HTR-8/SVneo (cell line): ENCODE measurements around the gene SLC2A3.
A peak's percentile ranks its signal among the peaks of the same experiment; 100 is the strongest.
"Not testable (repeated sequence)": the region's sequence is repeated elsewhere in the genome, so short reads cannot be mapped to it uniquely, and the experiment has no call there.

Experiments used
- DNase-seq: peaks from one replicate; pipeline ENCODE4 v3.0.0; 2011; ENCODE audit warnings: low spot score, mixed read lengths; ENCODE audit not compliant: insufficient read length
- FAIRE-seq: peaks from 2 replicates; lab custom pipeline; 2011; peaks lifted over from hg19 to GRCh38; lab: Jason Lieb, UNC

The SLC2A3 gene

GRCh38 chr12:7918268-7918590 is 17.8 kb downstream of the SLC2A3 start:
- FAIRE-seq, DNase-seq: not testable (repeated sequence)

- DNase-seq = no peak
- FAIRE-seq = peak; percentile 89
These were observed 18.4 kb downstream of the SLC2A3 start for GRCh38 chr12:7917392-7918267.

GRCh38 chr12:7916936-7917335 is 19.1 kb downstream of the SLC2A3 start:
- FAIRE-seq (peak; percentile 95), DNase-seq (no peak)

GRCh38 chr12:7915661-7916403 is 20.2 kb downstream of the SLC2A3 start:
- peak; percentile 92 for FAIRE-seq
- DNase-seq = no peak

- DNase-seq, FAIRE-seq: not testable (repeated sequence)
These were observed 25.9 kb downstream of the SLC2A3 start for GRCh38 chr12:7910106-7910505.

GRCh38 chr12:7907009-7907408 is 29.0 kb downstream of the SLC2A3 start:
- no peak for FAIRE-seq

GRCh38 chr12:7906303-7906702 is 29.7 kb downstream of the SLC2A3 start:
- not testable (repeated sequence) for FAIRE-seq, DNase-seq

More at GRCh38 chr12:7907009-7907408, 29.0 kb downstream of the SLC2A3 start:
- peak; percentile 95 for DNase-seq

GRCh38 chr12:7905600-7906125 is 30.3 kb downstream of the SLC2A3 start:
- FAIRE-seq, DNase-seq: not testable (repeated sequence)

- DNase-seq = no peak
- FAIRE-seq = peak; percentile 31
These were observed 30.9 kb downstream of the SLC2A3 start for GRCh38 chr12:7905071-7905470.

GRCh38 chr12:7902416-7902815 is 33.6 kb downstream of the SLC2A3 start:
- not testable (repeated sequence) for FAIRE-seq, DNase-seq

- DNase-seq = no peak
- FAIRE-seq = no peak
These were observed 36.2 kb downstream of the SLC2A3 start for GRCh38 chr12:7899755-7900154.

- DNase-seq, FAIRE-seq: not testable (repeated sequence)
These were observed 39.3 kb downstream of the SLC2A3 start for GRCh38 chr12:7896726-7897125.

- FAIRE-seq = peak; percentile 95
These were observed 43.6 kb downstream of the SLC2A3 start for GRCh38 chr12:7892186-7892980.

GRCh38 chr12:7884689-7885088 is 51.3 kb downstream of the SLC2A3 start:
- FAIRE-seq (no peak), DNase-seq (no peak)

More at GRCh38 chr12:7892186-7892980, 43.6 kb downstream of the SLC2A3 start:
- DNase-seq = no peak

- DNase-seq, FAIRE-seq: not testable (repeated sequence)
These were observed 54.3 kb downstream of the SLC2A3 start for GRCh38 chr12:7881736-7882120.

GRCh38 chr12:7880952-7881735 is 54.8 kb downstream of the SLC2A3 start:
- FAIRE-seq, DNase-seq: not testable (repeated sequence)

- no peak for FAIRE-seq
- DNase-seq = no peak
These were observed 56.7 kb downstream of the SLC2A3 start for GRCh38 chr12:7879246-7879645.

- peak; percentile 72 for FAIRE-seq
- no peak for DNase-seq
These were observed 58.6 kb downstream of the SLC2A3 start for GRCh38 chr12:7877420-7877819.
